ENCODE measurements around the gene CCNY.
A peak's percentile ranks its signal among the peaks of the same experiment; 100 is the strongest.

CCNY gene

DNA sequence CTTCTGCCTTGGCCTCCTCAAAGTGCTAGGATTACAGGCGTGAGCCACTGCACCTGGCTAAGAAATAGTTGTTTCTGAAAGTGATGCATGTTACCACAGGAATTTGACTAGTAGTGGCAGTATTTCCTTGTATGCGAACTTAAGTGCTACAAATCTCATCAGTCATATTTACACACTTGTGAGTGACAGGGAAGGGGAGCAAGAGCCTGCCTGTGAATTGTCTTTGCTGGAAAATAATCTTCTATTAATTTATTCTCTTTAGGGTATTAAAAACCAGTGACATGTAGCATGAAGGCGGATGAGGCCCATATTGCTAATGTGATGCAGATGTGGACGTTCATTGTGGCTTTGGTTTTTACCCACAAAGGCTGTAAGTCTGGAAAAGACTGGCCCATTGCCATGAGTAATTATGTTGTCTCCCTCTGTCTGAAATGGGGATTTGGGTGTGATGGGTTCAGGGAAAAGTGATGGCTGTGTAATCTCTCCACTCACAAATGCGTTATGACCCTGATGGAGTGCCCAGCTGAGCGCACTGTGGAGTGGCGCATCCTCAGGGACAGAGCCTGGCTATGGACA lies 97.6 kb downstream of the CCNY start:
- peak; percentile 41 for DNase-seq

GRCh38 chr10:35434533-35434932 lies 98.2 kb downstream of the CCNY start:
- DNase-seq = peak; percentile 71

DNA sequence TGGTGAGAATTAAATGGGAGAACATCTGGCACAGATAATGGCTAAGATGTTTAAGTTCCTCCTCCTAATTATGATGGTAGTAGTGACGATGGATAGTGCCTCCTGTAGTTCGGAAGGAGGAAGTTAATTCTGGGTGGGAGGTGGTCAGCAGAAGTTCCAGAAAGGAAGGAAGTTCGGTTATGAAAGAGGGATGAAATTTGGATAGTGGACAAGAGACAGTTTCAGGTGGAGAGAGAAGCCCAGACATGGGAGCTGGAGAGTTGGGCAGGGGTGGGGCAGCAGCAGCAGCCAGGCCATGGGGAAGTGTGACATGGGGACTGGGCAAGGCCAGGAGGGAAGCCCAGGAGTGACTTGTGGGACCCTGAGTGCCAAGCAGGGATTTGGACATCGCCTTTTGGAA lies 99.5 kb downstream of the CCNY start:
- no peak for DNase-seq

GRCh38 chr10:35437829-35438228 lies 101.5 kb downstream of the CCNY start:
- no peak for DNase-seq

GRCh38 chr10:35438718-35439571 lies 102.6 kb downstream of the CCNY start:
- no peak for DNase-seq

- no peak for DNase-seq
Measured at GRCh38 chr10:35440016-35440415, 103.7 kb downstream of the CCNY start.

GRCh38 chr10:35442028-35442427 lies 105.7 kb downstream of the CCNY start:
- DNase-seq = peak; percentile 29

DNA sequence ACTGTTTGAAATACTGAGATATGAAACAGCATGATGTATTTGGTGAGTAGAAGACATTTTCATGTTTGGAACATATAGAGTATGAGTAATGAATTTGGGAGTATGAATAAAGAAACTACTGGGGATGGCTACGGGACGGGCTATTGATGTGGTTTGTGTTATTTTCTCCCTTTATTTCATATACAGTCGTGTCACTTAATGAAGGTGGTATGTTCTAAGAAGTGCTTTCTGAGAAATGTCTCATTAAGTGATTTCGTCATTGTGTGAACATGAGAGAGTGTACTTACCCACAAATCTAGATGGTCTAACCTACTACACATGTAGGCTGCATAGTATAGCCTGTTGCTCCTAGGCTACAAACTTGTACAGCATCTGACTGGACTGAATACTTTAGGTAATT lies 106.3 kb downstream of the CCNY start:
- peak; percentile 68 for DNase-seq

GRCh38 chr10:35443858-35444257 lies 107.5 kb downstream of the CCNY start:
- DNase-seq = no peak

- DNase-seq = no peak
Measured at GRCh38 chr10:35445150-35445884, 109.0 kb downstream of the CCNY start.

- DNase-seq = no peak
Measured at GRCh38 chr10:35446439-35446838, 110.1 kb downstream of the CCNY start.

DNA sequence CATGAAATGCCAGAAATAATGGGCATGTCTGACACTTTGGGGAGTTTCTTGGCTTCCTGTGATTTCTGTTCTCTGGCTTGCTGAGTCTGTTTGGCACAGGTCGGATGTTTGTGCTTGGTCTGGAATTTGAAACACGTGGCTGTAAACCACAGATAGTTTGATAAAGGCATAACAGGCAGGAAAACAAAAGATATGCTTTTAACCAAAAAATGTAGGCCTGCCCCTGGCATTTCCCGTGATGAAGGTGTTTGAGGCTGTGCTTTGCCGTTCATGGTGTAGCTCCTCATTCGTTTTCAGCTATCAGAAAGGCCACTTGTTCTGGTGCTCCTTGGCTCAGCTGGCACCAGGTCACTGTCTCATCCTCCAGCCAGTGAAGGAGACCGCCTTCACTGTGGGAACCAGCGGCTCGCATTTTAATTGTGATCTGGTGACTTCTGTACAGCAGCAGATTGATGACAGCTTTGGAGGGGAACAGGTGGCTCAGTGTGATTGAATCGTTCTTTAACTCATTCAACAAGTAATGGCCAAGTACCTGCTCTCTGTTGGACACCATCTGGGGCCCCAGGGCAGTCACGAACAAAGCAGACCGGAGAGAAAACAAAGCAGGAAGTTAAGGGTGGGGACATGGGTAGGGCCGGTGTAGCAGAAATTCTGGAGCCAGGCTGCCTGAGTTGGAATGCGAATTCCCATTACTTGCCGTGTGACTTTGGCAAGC lies 111.5 kb downstream of the CCNY start:
- DNase-seq = no peak

DNA sequence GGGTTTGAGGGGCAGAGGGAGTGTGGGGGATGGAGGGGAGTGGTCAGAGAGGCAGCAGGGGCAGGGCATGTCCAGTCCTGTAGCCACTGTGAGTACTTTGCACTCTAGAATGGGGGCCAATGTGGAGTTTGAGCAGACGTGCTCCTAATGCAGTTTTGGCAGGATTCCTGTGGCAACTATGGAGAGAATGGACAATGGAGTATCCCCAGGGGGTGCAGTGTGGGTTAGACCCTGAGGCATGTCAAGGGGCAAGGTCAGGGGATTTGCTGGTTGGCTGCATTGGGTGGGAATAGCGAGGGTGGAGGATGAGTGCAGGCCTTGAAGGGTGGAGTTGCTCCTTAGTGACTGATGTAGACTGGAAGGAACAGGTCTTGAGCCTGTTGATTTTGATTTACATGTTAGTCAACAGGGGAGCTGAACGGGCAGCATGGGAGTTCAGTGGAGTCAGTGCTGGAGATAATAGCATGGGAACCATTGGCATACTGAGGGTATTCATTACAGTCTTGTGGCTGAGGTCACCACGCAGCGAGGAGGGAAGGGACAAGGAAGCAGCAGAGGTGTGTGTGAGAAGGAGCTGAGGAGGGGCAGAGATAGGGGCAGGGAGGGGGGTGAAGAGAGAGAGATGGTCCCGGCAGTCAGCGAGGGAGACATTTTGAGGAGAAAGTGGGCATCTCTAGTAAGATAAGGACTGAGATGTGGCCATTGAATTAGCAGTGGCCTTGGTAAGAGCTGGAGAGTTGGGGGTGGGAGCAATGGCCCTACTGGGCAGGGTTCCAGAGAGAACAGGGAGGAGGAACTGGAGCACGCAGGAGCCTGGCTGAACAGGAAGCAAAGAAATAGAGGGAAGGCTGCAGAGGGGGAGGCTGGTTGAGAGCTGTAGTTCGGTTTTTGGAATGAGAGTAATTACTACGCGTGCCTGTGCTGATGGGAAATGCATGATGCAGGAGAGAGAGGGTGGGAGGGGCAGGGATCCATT lies 112.7 kb downstream of the CCNY start:
- DNase-seq = no peak

GRCh38 chr10:35449944-35450343 lies 113.6 kb downstream of the CCNY start:
- no peak for DNase-seq

DNA sequence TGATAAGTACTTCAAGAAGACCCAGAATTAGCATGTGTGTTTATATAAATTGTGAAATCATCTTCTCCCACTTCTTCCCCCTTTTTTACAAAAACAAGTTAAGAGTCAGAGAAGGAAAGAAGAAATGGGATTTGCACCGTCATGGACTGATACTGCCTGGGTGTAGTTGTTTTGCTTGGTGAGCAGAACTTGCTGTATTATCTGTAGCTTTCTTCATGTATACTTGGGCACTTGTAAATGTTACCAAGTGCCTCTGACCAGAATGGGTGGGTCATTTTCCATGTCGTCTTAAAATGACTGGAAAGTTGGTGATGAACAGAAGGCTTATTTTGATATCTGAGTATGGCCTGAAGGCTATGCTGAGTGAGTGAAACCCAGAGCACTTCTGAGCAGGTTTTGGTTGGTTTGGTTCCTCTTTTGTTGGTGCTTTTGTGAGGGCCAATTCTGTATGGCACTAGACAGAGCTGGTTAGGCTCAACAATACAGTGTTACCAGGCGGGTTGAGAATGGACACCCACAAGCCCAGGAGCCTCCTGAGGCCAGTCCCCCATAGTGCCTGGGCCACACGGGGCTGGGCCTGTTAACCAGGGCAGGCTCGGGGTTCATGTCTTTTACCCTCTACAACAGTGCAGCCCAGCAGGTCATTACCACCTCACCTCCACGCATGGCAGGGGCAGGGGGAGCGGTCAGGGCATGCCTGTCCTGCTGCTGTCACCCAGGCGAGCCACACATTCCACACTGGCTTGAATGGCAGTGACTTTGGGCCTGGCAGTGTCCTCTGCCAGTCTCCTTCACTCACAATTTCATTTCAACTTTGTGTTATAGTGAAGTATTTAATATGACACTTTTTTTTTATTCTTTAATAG lies 115.1 kb downstream of the CCNY start:
- no peak for DNase-seq

DNA sequence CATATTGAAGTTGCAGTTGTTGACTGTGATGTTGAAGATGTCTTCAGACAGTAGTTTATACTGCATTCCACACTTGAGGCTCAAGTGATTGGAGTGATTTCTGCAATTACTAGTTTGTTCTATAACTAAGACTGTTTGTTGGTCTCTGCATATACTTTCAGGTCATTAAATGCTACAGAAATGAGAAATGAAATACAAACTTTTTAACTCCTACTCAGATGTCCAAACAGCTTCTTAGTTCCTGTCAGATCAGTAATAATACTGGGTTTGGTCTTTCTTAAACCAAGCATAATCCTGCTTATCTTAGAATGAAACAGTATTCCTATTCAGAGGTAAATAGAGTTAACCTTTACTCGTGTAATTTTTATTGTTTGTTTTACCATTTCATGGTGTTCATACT lies 115.9 kb downstream of the CCNY start:
- DNase-seq = no peak

- DNase-seq = no peak
Measured at GRCh38 chr10:35452847-35453246, 116.5 kb downstream of the CCNY start.

DNA sequence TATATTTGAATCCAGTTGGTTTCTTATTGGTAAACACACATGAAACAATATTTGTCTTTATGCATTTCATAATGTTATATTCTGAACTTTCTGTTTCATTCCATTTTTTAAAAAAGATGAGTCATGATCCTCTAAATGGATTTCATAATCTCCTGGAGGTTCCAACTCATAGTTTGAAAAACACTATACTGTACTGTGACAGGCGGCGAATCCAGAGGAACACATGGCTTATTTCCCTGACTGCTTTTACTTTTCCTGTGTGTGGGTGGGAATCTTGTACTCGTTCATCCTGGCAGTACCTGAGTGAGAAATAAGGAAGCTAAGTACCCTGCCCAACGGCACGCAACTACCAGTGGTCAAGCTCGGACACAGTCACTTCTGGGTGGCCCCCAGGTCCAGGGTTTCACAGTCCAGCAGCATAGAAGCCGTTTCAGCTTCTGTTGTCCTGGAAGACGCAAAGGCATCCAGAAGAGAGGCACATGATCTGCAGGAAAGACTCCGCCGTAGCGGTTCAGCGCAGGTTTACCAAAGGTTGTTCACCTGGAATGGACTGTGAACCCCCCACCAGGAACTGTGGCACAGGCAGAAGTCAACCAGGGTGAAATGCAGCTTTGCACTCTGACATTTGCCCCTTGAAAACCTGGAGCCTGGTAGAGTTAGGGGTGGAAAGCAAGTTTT lies 117.7 kb downstream of the CCNY start:
- DNase-seq = no peak

GRCh38 chr10:35456153-35456720 lies 119.9 kb downstream of the CCNY start:
- DNase-seq = no peak

GRCh38 chr10:35456784-35457183 lies 120.5 kb downstream of the CCNY start:
- DNase-seq = no peak

Measured in activated CD4-positive, alpha-beta T cell treated with anti-CD3 and anti-CD28 coated beads, Interleukin-10, Interleukin-2, amounts not matched to agents 100 ng/mL and 50 ng/mL, durations not matched to agents 16 hours and 8 hours (primary cell).